Astrocyte (in vitro differentiated cells and primary cell): Measurements from ENCODE around the gene IMPDH2.

Experiments used
- CTCF ChIP-seq: IDR thresholded peaks from 2 replicates; pipeline ENCODE4 v1.5.1; 2011; ENCODE audit warnings: low read depth, mild to moderate bottlenecking, inconsistent platforms, low read length, moderate library complexity; ENCODE audit not compliant: insufficient read depth
- EZH2 ChIP-seq: IDR thresholded peaks from 2 replicates; pipeline ENCODE4 v1.6.1; 2012; ENCODE audit warnings: mild to moderate bottlenecking, low read length, inconsistent platforms; ENCODE audit not compliant: insufficient read depth

DNA sequence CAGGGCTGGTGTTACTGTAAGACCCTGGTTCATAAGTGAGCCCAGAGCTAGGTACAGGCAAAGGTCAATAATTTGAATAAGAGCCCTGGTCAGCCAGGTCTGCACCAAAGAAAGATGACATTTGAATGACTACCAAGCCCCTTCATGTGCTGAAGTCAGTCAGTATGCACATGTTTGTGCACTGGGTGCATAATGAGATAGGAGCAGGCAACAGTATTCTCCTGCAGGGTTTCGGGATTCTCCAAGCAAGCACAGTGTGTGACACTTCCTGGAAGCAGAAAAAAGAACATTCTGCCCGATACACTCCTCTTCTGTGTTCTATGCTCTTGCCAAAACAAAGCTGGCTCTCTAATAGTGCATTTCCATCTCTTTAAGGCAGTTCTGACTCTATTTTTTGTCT lies 5.5 kb upstream of the IMPDH2 start:
- TF ChIP-seq CTCF (no peak), EZH2 (no peak)
